HG03432 (cell line): ENCODE data around the gene EEFSEC.

Source experiments
- ATAC-seq: cut with Tn5 transposase; IDR thresholded peaks from one replicate; pipeline ENCODE4 v1.9.1; 2021; ENCODE audit warnings: mild to moderate bottlenecking, moderate library complexity; ENCODE audit not compliant: unreplicated experiment

EEFSEC gene

GRCh38 chr3:128405554-128406277 is 252.4 kb downstream of the EEFSEC start:
- no peak for ATAC-seq

GRCh38 chr3:128407247-128407646 is 254.0 kb downstream of the EEFSEC start:
- ATAC-seq, result no peak

GRCh38 chr3:128408012-128408692 is 254.9 kb downstream of the EEFSEC start:
- no peak for ATAC-seq

DNA sequence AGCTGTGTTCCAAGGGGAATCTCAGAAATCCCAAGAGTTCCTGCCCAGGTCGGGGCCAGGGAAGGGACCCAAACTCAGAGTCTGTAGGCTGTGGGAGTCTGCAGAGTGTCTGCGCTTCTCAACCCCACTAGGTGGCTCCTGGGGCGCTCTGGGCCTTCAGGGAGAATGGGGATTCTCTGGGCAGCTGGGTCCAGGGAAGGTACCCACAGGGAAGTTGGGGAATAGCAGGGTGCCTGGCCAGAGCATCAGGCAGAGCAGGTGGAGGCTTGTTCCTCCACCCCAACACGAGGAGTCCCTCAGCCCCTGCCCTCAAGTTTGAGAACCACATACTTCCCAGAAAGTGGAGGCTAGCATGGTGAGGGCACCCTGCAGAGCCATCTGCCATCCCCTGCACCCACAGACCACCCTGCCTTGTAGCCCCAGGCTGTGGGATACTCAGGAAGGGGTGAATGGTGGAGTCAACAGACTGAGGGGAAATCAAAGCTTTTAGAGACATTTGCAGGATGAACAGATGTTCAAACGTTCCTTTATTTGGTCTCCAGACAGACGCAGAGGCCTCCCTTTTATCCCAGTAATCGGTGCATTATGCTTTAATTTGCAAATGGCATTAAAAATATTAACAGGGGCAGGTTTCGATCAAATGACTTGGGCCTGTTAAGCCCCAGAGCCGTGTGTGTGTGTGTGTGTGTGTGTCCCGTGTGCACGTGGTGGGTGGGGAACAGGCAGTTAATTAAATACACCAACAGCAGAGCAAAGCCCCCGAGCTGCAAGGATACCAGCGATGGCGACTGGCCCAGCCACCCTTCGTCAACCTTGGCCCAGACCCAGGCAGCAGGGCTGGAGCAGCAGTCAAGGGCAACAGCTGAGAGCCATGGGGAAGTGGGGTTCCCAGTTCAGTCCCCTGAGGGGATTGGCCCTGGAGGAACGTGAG is 255.7 kb downstream of the EEFSEC start:
- no peak for ATAC-seq

- no peak for ATAC-seq
These were observed 256.6 kb downstream of the EEFSEC start for GRCh38 chr3:128409624-128410581.

GRCh38 chr3:128410669-128411573 is 257.6 kb downstream of the EEFSEC start:
- no peak for ATAC-seq

GRCh38 chr3:128411574-128412064 is 258.3 kb downstream of the EEFSEC start:
- no peak for ATAC-seq

- ATAC-seq, result no peak
These were observed 259.1 kb downstream of the EEFSEC start for GRCh38 chr3:128412180-128413002.

- no peak for ATAC-seq
These were observed 259.7 kb downstream of the EEFSEC start for GRCh38 chr3:128413003-128413370.

- no peak for ATAC-seq
These were observed 260.3 kb downstream of the EEFSEC start for GRCh38 chr3:128413413-128414205.

DNA sequence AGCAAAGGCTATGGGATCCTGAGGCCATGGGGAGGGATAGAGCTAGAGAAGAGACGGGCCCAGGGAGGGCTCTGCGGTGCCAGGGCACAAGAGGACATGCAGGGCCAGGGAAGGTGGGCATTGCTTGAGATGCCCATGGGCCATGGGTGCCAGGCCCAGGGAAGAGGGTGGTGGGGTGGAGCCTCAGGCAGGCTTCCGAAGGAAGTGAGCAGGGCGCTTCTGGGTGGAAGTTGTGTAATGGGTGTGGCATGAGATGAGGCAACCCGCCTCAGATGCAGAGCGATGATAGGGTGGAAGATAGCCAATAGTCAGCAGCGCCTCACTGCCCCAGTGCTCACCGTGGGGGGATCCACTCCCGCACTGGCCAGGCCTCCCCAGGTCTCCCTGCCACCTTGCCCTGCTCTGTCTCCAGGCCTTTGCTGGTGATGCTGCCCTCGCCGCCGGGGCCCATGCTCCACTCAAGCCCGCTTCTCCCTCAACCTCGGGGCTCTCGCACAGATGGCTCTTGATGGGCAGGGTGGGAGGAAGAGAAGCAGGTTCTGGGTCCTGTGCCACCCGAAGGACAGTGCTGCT is 262.0 kb downstream of the EEFSEC start:
- no peak for ATAC-seq

- no peak for ATAC-seq
These were observed 262.7 kb downstream of the EEFSEC start for GRCh38 chr3:128415773-128416577.

DNA sequence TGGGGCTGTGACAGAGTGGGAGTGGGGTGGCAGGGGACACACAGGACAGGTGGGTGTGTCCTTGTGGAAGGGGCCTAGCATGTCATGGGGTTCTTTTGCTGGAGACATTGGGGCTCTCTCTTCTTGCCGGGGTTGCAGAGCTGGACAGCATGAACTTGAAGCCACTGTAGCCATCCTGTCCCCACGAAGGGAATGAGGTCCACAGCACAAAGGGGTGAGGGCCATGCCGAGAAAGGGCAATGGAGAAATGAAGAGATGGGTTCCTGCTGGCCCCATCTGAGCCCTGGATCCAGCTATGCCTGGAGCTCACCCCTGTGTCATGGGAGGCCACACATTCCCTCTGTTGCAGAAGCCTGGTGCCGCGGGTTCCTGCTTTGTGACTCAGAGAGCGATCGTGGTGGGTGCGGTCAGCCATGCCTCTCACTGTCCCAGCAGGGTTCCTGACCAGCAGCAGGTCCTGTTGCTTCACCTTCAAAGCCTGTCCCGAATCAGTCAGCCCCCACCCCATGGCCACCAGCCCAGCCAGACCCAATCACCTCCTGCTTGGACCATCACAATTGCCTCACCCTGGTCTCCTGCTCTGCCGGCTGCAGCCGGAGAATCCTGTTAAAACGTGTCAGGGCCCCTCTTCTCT is 263.4 kb downstream of the EEFSEC start:
- no peak for ATAC-seq

- ATAC-seq, result no peak
These were observed 265.6 kb downstream of the EEFSEC start for GRCh38 chr3:128418900-128419299.

DNA sequence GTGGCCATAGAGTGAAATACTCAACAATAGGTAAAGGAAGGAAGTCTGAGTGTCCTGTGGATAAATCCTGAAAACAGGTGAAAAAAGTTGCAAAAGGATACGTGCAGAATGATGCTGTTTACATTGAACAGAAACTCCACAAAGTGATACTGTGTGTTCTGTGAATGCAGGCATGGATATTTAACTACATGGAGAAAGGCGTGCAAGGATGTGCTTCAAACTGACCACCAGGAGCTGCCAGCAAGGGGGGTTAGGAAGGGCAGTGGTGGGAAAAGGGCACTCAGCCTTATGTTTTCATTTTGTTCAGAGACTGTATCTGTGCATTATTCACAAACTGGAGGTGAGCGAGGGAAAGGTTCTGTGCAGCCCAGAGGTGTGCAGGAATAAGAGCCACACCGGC is 266.0 kb downstream of the EEFSEC start:
- no peak for ATAC-seq

- ATAC-seq, result no peak
These were observed 267.0 kb downstream of the EEFSEC start for GRCh38 chr3:128420289-128420688.
